SK-N-SH (cell line): ENCODE measurements around the gene GALT. TPM values are rescaled to one million over a fixed set of nuclear protein-coding genes. Genes with fewer than 3 reads are reported as not detected.

Source experiments
- CTCF ChIA-PET: fragments of 300-600, 350-600 bp; formaldehyde crosslinking; extraction: SDS; loops from one replicate; lab custom pipeline; 2021; lab: Yijun Ruan, JAX
- POLR2A ChIA-PET: fragments of 350-600 bp; sonication (Branson Sonifier 250); formaldehyde crosslinking; extraction: SDS; loops from one replicate; lab custom pipeline; 2020; ENCODE audit warnings: antibody characterized with exemption, inconsistent platforms; lab: Yijun Ruan, JAX
- DNase-seq: peaks from one replicate; pipeline ENCODE4 v3.0.0; 2012
- H2AFZ ChIP-seq: fragments of 200-600 bp; sonication (generic); 2 replicates; pipeline ENCODE4 v1.8.1; 2016; ENCODE audit warnings: antibody characterized with exemption, mild to moderate bottlenecking, low read depth
- H3F3A ChIP-seq: fragments of 200-600 bp; sonication (generic); replicated peaks from 2 replicates; pipeline ENCODE3; 2016; ENCODE audit warnings: antibody characterized with exemption, mild to moderate bottlenecking; ENCODE audit not compliant: insufficient read depth
- H3K27ac ChIP-seq, 2 experiments: fragments of 200-500 bp in 1 of 2; fragments of 200-600 bp in 1 of 2; sonication (Bioruptor generic) in 1 of 2; sonication (generic), shearing (Covaris generic) in 1 of 2; 2 replicates each; pipeline versions ENCODE4 v1.5.1 to v1.6.1; 2014 to 2016; ENCODE audit warnings: low read depth in 2 of 2, inconsistent platforms in 1 of 2, low read length in 1 of 2, mild to moderate bottlenecking in 1 of 2, mixed read lengths in 1 of 2
- H3K27me3 ChIP-seq: fragments of 200-600 bp; sonication (generic), shearing (Covaris generic); 2 replicates; pipeline ENCODE4 v1.6.1; 2016; ENCODE audit warnings: mixed run types; ENCODE audit not compliant: insufficient read depth
- H3K36me3 ChIP-seq, 2 experiments: fragments of 200-500 bp in 1 of 2; fragments of 200-600 bp in 1 of 2; sonication (Bioruptor generic) in 1 of 2; sonication (generic) in 1 of 2; replicated peaks in 1 of 2; 2 replicates each; pipeline versions ENCODE3 to v1.5.1; 2014 to 2016; ENCODE audit warnings: low read length in 1 of 2, mild to moderate bottlenecking in 1 of 2; ENCODE audit not compliant: insufficient read depth in 2 of 2, control insufficient read depth in 1 of 2
- H3K4me1 ChIP-seq, 2 experiments: fragments of 200-500 bp in 1 of 2; fragments of 200-600 bp in 1 of 2; sonication (Bioruptor generic) in 1 of 2; sonication (generic), shearing (Covaris generic) in 1 of 2; 2 replicates each; pipeline versions ENCODE4 v1.5.1 to v1.6.1; 2014 to 2016; ENCODE audit warnings: low read depth in 1 of 2, low read length in 1 of 2, mixed run types in 1 of 2; ENCODE audit not compliant: insufficient read depth in 2 of 2, control insufficient read depth in 1 of 2
- H3K4me2 ChIP-seq: fragments of 200-600 bp; sonication (generic), shearing (Covaris generic); 2 replicates; pipeline ENCODE4 v1.6.1; 2017; ENCODE audit warnings: mixed run types
- H3K4me3 ChIP-seq, 2 experiments: fragments of 200-500 bp in 1 of 2; fragments of 200-600 bp in 1 of 2; sonication (Bioruptor generic) in 1 of 2; sonication (generic), shearing (Covaris generic) in 1 of 2; 2 replicates each; pipeline versions ENCODE4 v1.5.1 to v1.8.1; 2014 to 2016; ENCODE audit warnings: low read depth in 2 of 2, inconsistent platforms in 1 of 2, low read length in 1 of 2, mild to moderate bottlenecking in 1 of 2, mixed read lengths in 1 of 2, moderate library complexity in 1 of 2
- H3K79me2 ChIP-seq: fragments of 200-600 bp; sonication (generic); 2 replicates; pipeline ENCODE4 v1.8.1; 2017; ENCODE audit warnings: mild to moderate bottlenecking; ENCODE audit not compliant: insufficient read depth
- H3K9ac ChIP-seq: fragments of 200-600 bp; sonication (generic); 2 replicates; pipeline ENCODE4 v1.6.1; 2017; ENCODE audit warnings: mixed run types
- H3K9me2 ChIP-seq: fragments of 200-600 bp; sonication (generic); 2 replicates; pipeline ENCODE4 v1.6.1; 2017; ENCODE audit warnings: mixed run types
- H3K9me3 ChIP-seq: fragments of 200-600 bp; sonication (generic); 2 replicates; pipeline ENCODE4 v1.6.1; 2017; ENCODE audit warnings: mixed run types, mild to moderate bottlenecking, moderate library complexity
- H4K20me1 ChIP-seq: fragments of 200-600 bp; sonication (generic); 2 replicates; pipeline ENCODE4 v1.6.1; 2017; ENCODE audit warnings: mild to moderate bottlenecking, mixed run types; ENCODE audit not compliant: insufficient read depth
- CHD2 ChIP-seq: fragments of 150-350 bp; IDR thresholded peaks from 2 replicates; pipeline ENCODE4 v1.6.1; 2018; ENCODE audit warnings: low read length; ENCODE audit not compliant: partially characterized antibody
- ELF1 ChIP-seq: IDR thresholded peaks from 2 replicates; pipeline ENCODE4 v1.4.0; 2012
- EP300 ChIP-seq, 2 experiments: IDR thresholded peaks; 2 replicates each; pipeline versions ENCODE4 v1.4.0 to v1.6.1; 2012; ENCODE audit warnings: borderline replicate concordance in 1 of 2, low read depth in 1 of 2, low read length in 1 of 2
- FOSL2 ChIP-seq: IDR thresholded peaks from 2 replicates; pipeline ENCODE4 v1.4.0; 2012; ENCODE audit warnings: low read depth, mild to moderate bottlenecking, moderate library complexity, borderline replicate concordance
- FOXJ3 ChIP-seq: sonication (generic); formaldehyde crosslinking; IDR thresholded peaks from 2 replicates; pipeline ENCODE4 v1.5.1; 2020; ENCODE audit warnings: mild to moderate bottlenecking, missing genetic modification reagents
- NRF1 ChIP-seq: IDR thresholded peaks from 2 replicates; pipeline ENCODE4 v1.6.1; 2012; ENCODE audit warnings: low read depth, mild to moderate bottlenecking, low read length
- POLR2AphosphoS5 ChIP-seq: IDR thresholded peaks from 2 replicates; pipeline ENCODE4 v1.6.1; 2012; ENCODE audit warnings: low read depth, low read length
- RCOR1 ChIP-seq: fragments of 150-350 bp; IDR thresholded peaks from 2 replicates; pipeline ENCODE4 v1.6.1; 2017; ENCODE audit warnings: antibody characterized with exemption, low read length
- RXRA ChIP-seq: IDR thresholded peaks from 2 replicates; pipeline ENCODE4 v1.4.0; 2012; ENCODE audit warnings: low read depth, mild to moderate bottlenecking, borderline replicate concordance
- TEAD4 ChIP-seq: IDR thresholded peaks from 2 replicates; pipeline ENCODE4 v1.4.0; 2012; ENCODE audit warnings: mild to moderate bottlenecking, borderline replicate concordance; ENCODE audit not compliant: insufficient read depth
- YY1 ChIP-seq: IDR thresholded peaks from 2 replicates; pipeline ENCODE4 v1.4.0; 2012; ENCODE audit warnings: low read depth, mild to moderate bottlenecking
- WGBS: methylation state at CpG from one replicate; pipeline ENCODE4 v1.1.6; 2017; ENCODE audit warnings: low lambda C conversion rate; 5-methylcytosine and 5-hydroxymethylcytosine counted together
- polyA plus RNA-seq, 3 experiments: library from polyadenylated mRNA; depleted of rRNA; stranded (reverse); fragments of >200 nt; gene quantifications; 2 replicates each; pipeline ENCODE4 v1.2.3, GENCODE V29; 2012
- TF ChIP-seq, protein P1 (sequence below): fragments of 150-350 bp; IDR thresholded peaks from 2 replicates; pipeline ENCODE4 v1.6.1; 2017; ENCODE audit warnings: antibody characterized with exemption, low read length, low read depth, borderline replicate concordance
- TF ChIP-seq, protein P2 (sequence below): IDR thresholded peaks from 2 replicates; pipeline ENCODE4; 2012
- TF ChIP-seq, protein P3 (sequence below): IDR thresholded peaks from 2 replicates; pipeline ENCODE4 v1.4.0; 2012; ENCODE audit warnings: low read depth, borderline replicate concordance
- TF ChIP-seq, protein P4 (sequence below): fragments of 150-350 bp; IDR thresholded peaks from 2 replicates; pipeline ENCODE4 v1.6.1; 2016; ENCODE audit warnings: mild to moderate bottlenecking, low read depth, low read length

The GALT gene
- polyA plus RNA-seq, 1 of the 3 experiments (the other 2 are of a cell fraction) = 45.9 TPM

GRCh38 chr9:34686732-34687131, 40.3 kb downstream of the GALT start:
- Histone ChIP-seq H4K20me1 (no peaks in the 10 kb centered on the region), H3K4me1 (no peaks in the 10 kb centered on the region; a peak in 1 of 4 replicates), H3K27me3 (no peaks in the 10 kb centered on the region), H3K4me3 (no peak overlapping the region), H2AFZ (no peak overlapping the region), H3K79me2 (no peaks in the 10 kb centered on the region), H3K9ac (no peak overlapping the region), H3K9me2 (no peaks in the 10 kb centered on the region), H3K27ac (no peak overlapping the region), H3F3A (no peaks in the 10 kb centered on the region), H3K4me2 (no peak overlapping the region), H3K9me3 (no peaks in the 10 kb centered on the region), H3K36me3 (no peaks in the 10 kb centered on the region)
- TF ChIP-seq, protein P1, sequence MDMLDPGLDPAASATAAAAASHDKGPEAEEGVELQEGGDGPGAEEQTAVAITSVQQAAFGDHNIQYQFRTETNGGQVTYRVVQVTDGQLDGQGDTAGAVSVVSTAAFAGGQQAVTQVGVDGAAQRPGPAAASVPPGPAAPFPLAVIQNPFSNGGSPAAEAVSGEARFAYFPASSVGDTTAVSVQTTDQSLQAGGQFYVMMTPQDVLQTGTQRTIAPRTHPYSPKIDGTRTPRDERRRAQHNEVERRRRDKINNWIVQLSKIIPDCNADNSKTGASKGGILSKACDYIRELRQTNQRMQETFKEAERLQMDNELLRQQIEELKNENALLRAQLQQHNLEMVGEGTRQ = no peak
- TF ChIP-seq, protein P2, sequence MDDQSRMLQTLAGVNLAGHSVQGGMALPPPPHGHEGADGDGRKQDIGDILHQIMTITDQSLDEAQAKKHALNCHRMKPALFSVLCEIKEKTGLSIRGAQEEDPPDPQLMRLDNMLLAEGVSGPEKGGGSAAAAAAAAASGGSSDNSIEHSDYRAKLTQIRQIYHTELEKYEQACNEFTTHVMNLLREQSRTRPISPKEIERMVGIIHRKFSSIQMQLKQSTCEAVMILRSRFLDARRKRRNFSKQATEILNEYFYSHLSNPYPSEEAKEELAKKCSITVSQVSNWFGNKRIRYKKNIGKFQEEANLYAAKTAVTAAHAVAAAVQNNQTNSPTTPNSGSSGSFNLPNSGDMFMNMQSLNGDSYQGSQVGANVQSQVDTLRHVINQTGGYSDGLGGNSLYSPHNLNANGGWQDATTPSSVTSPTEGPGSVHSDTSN = no peak
- no peak for TF ChIP-seq CHD2
- no peak for TF ChIP-seq NRF1
- TF ChIP-seq ELF1 = no peak
- TF ChIP-seq TEAD4 = no peak
- no peak for TF ChIP-seq YY1
- TF ChIP-seq, protein P3, sequence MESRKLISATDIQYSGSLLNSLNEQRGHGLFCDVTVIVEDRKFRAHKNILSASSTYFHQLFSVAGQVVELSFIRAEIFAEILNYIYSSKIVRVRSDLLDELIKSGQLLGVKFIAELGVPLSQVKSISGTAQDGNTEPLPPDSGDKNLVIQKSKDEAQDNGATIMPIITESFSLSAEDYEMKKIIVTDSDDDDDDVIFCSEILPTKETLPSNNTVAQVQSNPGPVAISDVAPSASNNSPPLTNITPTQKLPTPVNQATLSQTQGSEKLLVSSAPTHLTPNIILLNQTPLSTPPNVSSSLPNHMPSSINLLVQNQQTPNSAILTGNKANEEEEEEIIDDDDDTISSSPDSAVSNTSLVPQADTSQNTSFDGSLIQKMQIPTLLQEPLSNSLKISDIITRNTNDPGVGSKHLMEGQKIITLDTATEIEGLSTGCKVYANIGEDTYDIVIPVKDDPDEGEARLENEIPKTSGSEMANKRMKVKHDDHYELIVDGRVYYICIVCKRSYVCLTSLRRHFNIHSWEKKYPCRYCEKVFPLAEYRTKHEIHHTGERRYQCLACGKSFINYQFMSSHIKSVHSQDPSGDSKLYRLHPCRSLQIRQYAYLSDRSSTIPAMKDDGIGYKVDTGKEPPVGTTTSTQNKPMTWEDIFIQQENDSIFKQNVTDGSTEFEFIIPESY = no peak
- TF ChIP-seq POLR2AphosphoS5 = no peak
- no peak for TF ChIP-seq RCOR1
- TF ChIP-seq FOSL2 = no peak
- CTCF ChIA-PET = interaction anchor here (0.9 to 5.1 kb wide), 4 partner anchors 11 to 40 kb away, joined by 3 to 43 read pairs (median 4); no protein-coding TSS in a partner anchor
- no peak for DNase-seq
- POLR2A ChIA-PET = interaction anchor here (0.7 kb wide), 1 partner anchor 14 kb away, joined by 3 read pairs; no protein-coding TSS in a partner anchor
- 45% methylated on average over 1 of the region's 1 CpG for WGBS

DNA sequence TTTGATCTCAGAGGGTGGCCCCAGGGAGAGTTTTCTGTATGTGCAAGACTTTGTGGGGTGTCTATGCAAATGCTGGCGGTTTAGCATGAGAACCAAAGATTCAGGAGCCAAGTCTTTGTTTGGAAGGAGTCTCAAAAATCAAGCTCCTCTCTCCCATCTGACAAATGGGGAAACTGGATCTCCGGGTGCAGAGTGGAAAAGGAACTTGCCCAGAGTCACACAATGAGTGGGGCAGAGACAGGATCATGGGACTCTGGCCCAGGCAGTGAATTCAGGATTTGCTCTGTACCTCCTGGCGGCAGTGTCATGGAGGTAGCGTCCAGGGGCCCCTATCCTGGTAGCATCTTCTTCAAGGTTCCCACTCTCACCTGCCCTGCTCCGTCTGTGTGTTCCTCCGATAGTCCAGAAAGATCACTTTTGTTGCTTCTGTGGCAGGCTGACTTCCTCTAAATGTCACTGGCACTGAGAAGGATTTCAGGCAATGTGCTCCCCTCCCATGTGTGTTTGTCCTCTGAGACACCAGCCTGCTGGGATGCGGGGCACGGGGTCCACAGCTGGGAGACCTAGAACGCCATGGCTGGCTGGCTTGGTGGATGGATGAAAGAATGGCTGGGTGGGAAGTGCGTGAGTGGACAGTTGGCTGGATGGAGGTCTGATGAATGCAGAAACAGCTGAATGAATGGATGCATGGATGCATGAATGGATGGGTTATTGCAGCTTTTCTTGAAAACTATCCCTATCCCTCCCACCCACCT, 41.0 kb downstream of the GALT start:
- H3K4me3 ChIP-seq = no peak overlapping the region
- H3K27me3 ChIP-seq = no peaks in the 10 kb centered on the region
- no peak overlapping the region for H3K27ac ChIP-seq
- H4K20me1 ChIP-seq = no peaks in the 10 kb centered on the region
- no peak for TF ChIP-seq FOXJ3
- TF ChIP-seq, protein P4, sequence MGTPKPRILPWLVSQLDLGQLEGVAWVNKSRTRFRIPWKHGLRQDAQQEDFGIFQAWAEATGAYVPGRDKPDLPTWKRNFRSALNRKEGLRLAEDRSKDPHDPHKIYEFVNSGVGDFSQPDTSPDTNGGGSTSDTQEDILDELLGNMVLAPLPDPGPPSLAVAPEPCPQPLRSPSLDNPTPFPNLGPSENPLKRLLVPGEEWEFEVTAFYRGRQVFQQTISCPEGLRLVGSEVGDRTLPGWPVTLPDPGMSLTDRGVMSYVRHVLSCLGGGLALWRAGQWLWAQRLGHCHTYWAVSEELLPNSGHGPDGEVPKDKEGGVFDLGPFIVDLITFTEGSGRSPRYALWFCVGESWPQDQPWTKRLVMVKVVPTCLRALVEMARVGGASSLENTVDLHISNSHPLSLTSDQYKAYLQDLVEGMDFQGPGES = no peak
- TF ChIP-seq EP300 (IDR thresholded peaks at IDR 0.05; ENCODE audit: borderline replicate concordance in 1 of 2, low read depth in 1 of 2, low read length in 1 of 2) = no peak
- TF ChIP-seq RXRA = no peak
- 79% methylated on average over 8 of the region's 10 CpGs for WGBS
- no peak overlapping the region for H2AFZ ChIP-seq
- DNase-seq = no peak
- H3K9me3 ChIP-seq = no peaks in the 10 kb centered on the region
- no peaks in the 10 kb centered on the region for H3K79me2 ChIP-seq
- ChIA-PET CTCF (interaction anchor here (0.9 to 5.1 kb wide), 4 partner anchors 12 to 40 kb away, joined by 3 to 43 read pairs (median 4); no protein-coding TSS in a partner anchor), POLR2A (interaction anchor here (0.6 kb wide), 1 partner anchor 50 kb away, joined by 3 read pairs; no protein-coding TSS in a partner anchor)
- no peak overlapping the region for H3K4me2 ChIP-seq
- H3F3A ChIP-seq = no peaks in the 10 kb centered on the region
- H3K4me1 ChIP-seq = no peaks in the 10 kb centered on the region; a peak in 1 of 4 replicates
- H3K36me3 ChIP-seq = no peaks in the 10 kb centered on the region
- H3K9me2 ChIP-seq = no peaks in the 10 kb centered on the region
- H3K9ac ChIP-seq = no peak overlapping the region
